Endothelial cell of umbilical vein (primary cell): ENCODE data around the gene GRIA4. TPM values are rescaled to one million over a fixed set of nuclear protein-coding genes. Genes with fewer than 3 reads are reported as not detected.

Source experiments
- BruUV-seq: library from RNA; stranded (reverse); fragments of 400-500 nt; replicated peaks from 2 replicates; lab custom pipeline; 2021; lab: Mats Ljungman, UMichigan
- CTCF ChIA-PET: fragments of 300-600, 350-600 bp; sonication (Branson Sonifier 250); formaldehyde crosslinking; loops from one replicate; lab custom pipeline; 2021; ENCODE audit warnings: antibody characterized with exemption, inconsistent platforms; lab: Charles Lee
- POLR2A ChIA-PET: fragments of 300-600, 350-600 bp; sonication (Branson Sonifier 250); formaldehyde crosslinking; loops from one replicate; lab custom pipeline; 2021; ENCODE audit warnings: antibody characterized with exemption, inconsistent platforms; lab: Charles Lee
- DNase-seq: peaks from one replicate; pipeline ENCODE4 v3.0.0-alpha.2; 2011; ENCODE audit warnings: low read depth, low spot score
- FAIRE-seq: peaks from 2 replicates; lab custom pipeline; 2011; peaks lifted over from hg19 to GRCh38; lab: Jason Lieb, UNC
- H2AFZ ChIP-seq: 2 replicates; pipeline ENCODE4 v1.6.0; 2012; ENCODE audit warnings: low read depth, low read length, control low read depth, inconsistent platforms
- H3K27ac ChIP-seq: 2 replicates; pipeline ENCODE4 v1.5.1; 2011; ENCODE audit warnings: low read depth, mild to moderate bottlenecking, control low read depth, low read length, moderate library complexity; ENCODE audit not compliant: insufficient read depth
- H3K27me3 ChIP-seq, 2 experiments: 2 replicates each; pipeline versions ENCODE4 v1.6.0 to v1.6.1; 2011; ENCODE audit warnings: low read length in 2 of 2, mixed read lengths in 1 of 2; ENCODE audit not compliant: control insufficient read depth in 2 of 2, insufficient read depth in 2 of 2
- H3K36me3 ChIP-seq, 2 experiments: 2 replicates in 1 of 2; 3 replicates in 1 of 2; pipeline ENCODE4 v1.5.1; 2011; ENCODE audit warnings: low read length in 2 of 2, mild to moderate bottlenecking in 1 of 2, moderate library complexity in 1 of 2; ENCODE audit not compliant: control insufficient read depth in 2 of 2, insufficient read depth in 2 of 2; ENCODE audit errors: extremely low read depth in 1 of 2
- H3K4me1 ChIP-seq: 3 replicates; pipeline ENCODE4 v1.5.1; 2011; ENCODE audit warnings: mild to moderate bottlenecking, low read length; ENCODE audit not compliant: control insufficient read depth, insufficient read depth; ENCODE audit errors: extremely low read depth
- H3K4me2 ChIP-seq: 2 replicates; pipeline ENCODE4 v1.6.1; 2011; ENCODE audit warnings: low read length, control low read depth, mixed read lengths; ENCODE audit not compliant: insufficient read depth
- H3K4me3 ChIP-seq, 3 experiments: fragments of 200-600 bp in 1 of 3; sonication (generic), shearing (Covaris generic) in 1 of 3; replicated peaks in 1 of 3; 2 replicates each; pipeline ENCODE4 v1.5.1; 2011 to 2016; ENCODE audit warnings: control low read depth in 3 of 3, low read length in 3 of 3, mild to moderate bottlenecking in 2 of 3, inconsistent platforms in 1 of 3, low read depth in 1 of 3, moderate library complexity in 1 of 3; ENCODE audit not compliant: insufficient read depth in 1 of 3
- H3K79me2 ChIP-seq: 2 replicates; pipeline ENCODE4 v1.6.0; 2012; ENCODE audit warnings: low read length, inconsistent platforms; ENCODE audit not compliant: control insufficient read depth, insufficient read depth
- H3K9ac ChIP-seq: replicated peaks from 2 replicates; pipeline ENCODE3; 2011; ENCODE audit warnings: low read length, control low read depth; ENCODE audit not compliant: insufficient read depth; ENCODE audit errors: extremely low read depth
- H3K9me1 ChIP-seq: replicated peaks from 3 replicates; pipeline ENCODE4 v1.6.0; 2011; ENCODE audit warnings: mild to moderate bottlenecking, low read length; ENCODE audit not compliant: control insufficient read depth, insufficient read depth; ENCODE audit errors: extremely low read depth
- H3K9me3 ChIP-seq: replicated peaks from 2 replicates; pipeline ENCODE4 v1.5.1; 2012; ENCODE audit warnings: low read length, inconsistent platforms; ENCODE audit not compliant: control insufficient read depth, insufficient read depth
- H4K20me1 ChIP-seq: replicated peaks from 2 replicates; pipeline ENCODE3; 2011; ENCODE audit warnings: mild to moderate bottlenecking, low read length; ENCODE audit not compliant: control insufficient read depth, insufficient read depth; ENCODE audit errors: extremely low read depth
- FOS ChIP-seq: IDR thresholded peaks from 2 replicates; pipeline ENCODE4 v1.6.1; 2011; ENCODE audit warnings: mild to moderate bottlenecking, low read length, moderate library complexity, borderline replicate concordance; ENCODE audit not compliant: insufficient read depth
- JUN ChIP-seq: IDR thresholded peaks from 2 replicates; pipeline ENCODE4 v1.6.1; 2011; ENCODE audit warnings: borderline replicate concordance, low read depth; ENCODE audit not compliant: insufficient read length, insufficient read depth
- MYC ChIP-seq: IDR thresholded peaks from one replicate; pipeline ENCODE4 v1.6.1; 2011; ENCODE audit warnings: mild to moderate bottlenecking, low read depth, low read length
- POLR2A ChIP-seq: IDR thresholded peaks from 2 replicates; pipeline ENCODE4 v1.6.1; 2012; ENCODE audit warnings: low read depth, mild to moderate bottlenecking, control low read depth, low read length
- POLR2AphosphoS5 ChIP-seq: IDR thresholded peaks from 2 replicates; pipeline ENCODE4 v1.6.1; 2012; ENCODE audit warnings: low read depth, mild to moderate bottlenecking, control low read depth, low read length, moderate library complexity; ENCODE audit not compliant: insufficient read depth
- dilution Hi-C: fragments of 300-500 bp; cut with MboI; formaldehyde crosslinking; loops from one replicate; pipeline ENCODE4 v1.15.0; 2019; ENCODE audit warnings: low sequenced_read_pairs; ENCODE audit not compliant: extremely low pct_ligation_motif_present
- intact Hi-C: fragments of 100-400 bp; cut with micrococcal nuclease; formaldehyde crosslinking; loops from one replicate; pipeline ENCODE4 v1.10.0; 2022
- polyA plus RNA-seq, 4 experiments: library from polyadenylated mRNA; depleted of rRNA in 3 of 4; stranded (reverse) in 3 of 4; unstranded in 1 of 4; fragments of >200 nt; gene quantifications; 2 replicates each; pipeline versions ENCODE4 v1.2.1 to v1.2.3, GENCODE V29; 2011 to 2012; ENCODE audit warnings: missing spikeins in 1 of 4
- total RNA-seq: library from RNA; stranded (reverse); gene quantifications from 2 replicates; pipeline ENCODE4 v1.2.3, GENCODE V29; 2021
- TF ChIP-seq, protein P1 (sequence below): IDR thresholded peaks from 2 replicates; pipeline ENCODE4 v1.6.1; 2011; ENCODE audit not compliant: insufficient read depth, insufficient read length

The GRIA4 gene
- total and polyA plus RNA-seq, 2 donors (not counting 3 experiments of a cell fraction or from before 2014, with no cell fraction given): not detected

DNA sequence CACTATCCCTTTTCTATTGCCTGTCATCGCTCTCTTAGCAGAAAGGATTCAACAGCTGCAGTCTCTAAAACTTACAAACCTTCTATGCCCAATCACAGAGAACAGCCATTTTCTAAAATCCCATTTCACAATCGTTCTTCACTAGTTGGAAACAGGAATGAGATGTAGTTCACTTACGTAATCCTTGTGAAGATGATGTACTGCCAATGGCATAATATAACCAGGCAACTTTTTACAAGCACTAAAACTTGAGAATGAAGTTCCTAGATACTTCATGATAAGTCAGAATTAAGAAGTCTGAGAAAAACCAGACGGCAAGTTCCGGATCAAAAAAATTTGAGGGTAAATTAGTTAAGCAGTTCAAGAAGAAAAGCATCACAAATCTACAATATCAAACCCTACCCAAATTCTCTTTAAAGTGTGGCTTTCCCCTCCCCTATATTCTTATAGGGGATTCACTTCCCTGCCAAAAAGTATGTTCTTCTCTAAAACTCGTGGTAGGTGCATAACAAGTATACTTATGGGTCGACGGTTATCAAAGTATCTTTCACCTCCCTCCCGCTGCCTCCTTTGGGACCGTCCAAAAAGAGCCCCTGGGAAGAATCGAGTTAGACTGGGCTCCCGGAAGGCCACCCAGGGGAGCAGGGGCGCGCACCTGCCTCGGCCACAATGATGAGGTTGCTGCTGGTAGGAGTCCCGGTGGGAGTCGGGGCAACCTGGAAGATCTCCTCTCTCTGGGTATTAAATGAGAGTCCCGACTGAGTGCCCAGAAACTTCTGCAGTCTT lies 411.5 kb downstream of the GRIA4 start:
- POLR2A ChIA-PET: no interaction called here
- H3K36me3 ChIP-seq: no peaks in the 10 kb centered on the region
- intact Hi-C loops (loop anchor here (10.0 kb wide), 1 partner anchor 977 kb away; the partner anchor contains the start of gene CARD16), dilution Hi-C loops (no loop called here)
- peak overlapping the region; percentile 57 for H3K27ac ChIP-seq
- H3K4me1 ChIP-seq: peaks cover 17% of the 10 kb centered on the region
- CTCF ChIA-PET: no interaction called here
- TF ChIP-seq, protein P1, sequence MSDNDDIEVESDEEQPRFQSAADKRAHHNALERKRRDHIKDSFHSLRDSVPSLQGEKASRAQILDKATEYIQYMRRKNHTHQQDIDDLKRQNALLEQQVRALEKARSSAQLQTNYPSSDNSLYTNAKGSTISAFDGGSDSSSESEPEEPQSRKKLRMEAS: no peak
- DNase-seq (no peak), FAIRE-seq (no peak)
- no peaks in the 10 kb centered on the region for H4K20me1 ChIP-seq
- H3K9ac ChIP-seq: peak overlapping the region; percentile 80
- H3K9me3 ChIP-seq: no peaks in the 10 kb centered on the region
- H3K27me3 ChIP-seq: no peaks in the 10 kb centered on the region
- peaks cover 36% of the 10 kb centered on the region for H3K79me2 ChIP-seq
- BruUV-seq: TSS peak; percentile 41
- H3K4me2 ChIP-seq: peak overlapping the region; percentile 96
- H3K4me3 ChIP-seq: peak overlapping the region; percentile 59 to 97 (median 87)
- H2AFZ ChIP-seq: peak overlapping the region; percentile 91
- no peaks in the 10 kb centered on the region for H3K9me1 ChIP-seq

DNA sequence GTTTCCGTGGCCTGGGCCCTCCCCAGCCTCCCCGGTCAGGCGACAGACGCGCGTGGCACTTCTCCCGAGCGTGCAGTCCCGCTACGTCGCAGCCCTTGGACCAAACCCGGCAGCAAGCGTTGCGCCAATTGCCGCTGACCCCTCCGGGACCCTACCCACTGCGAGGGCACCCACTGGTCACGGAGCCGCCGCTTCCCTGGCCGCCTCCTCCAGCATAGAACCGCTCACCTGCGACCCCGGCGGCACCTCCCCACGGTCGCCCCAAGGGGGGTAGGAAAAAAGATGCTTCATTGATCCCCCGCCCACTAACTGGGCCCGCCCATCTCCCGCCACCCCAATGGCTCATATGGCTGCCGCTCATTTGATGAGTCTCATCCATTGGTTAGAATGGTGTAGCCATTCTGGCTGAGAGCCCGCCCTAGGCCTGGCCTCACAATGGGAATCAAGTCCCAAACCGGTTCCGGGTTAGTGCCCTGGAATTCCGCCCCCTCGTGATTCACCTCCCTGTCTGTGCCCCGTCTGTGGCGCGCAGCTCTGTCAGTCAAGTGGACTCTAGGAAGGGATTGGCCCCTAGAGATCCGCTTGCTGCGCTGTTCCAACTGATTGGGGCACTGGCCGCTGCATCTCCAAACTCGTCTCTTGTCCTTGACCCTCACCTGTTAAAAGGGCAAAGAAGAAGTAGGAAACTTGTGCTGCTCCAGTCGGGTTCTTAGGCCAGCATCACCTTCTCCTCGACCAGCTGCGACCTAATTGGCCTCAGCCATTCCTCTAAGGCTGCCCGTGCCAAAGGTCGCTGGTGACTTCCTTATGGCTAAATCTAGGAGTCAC lies 412.3 kb downstream of the GRIA4 start, which contains the start of gene MSANTD4:
Gene MSANTD4, minus strand, starts transcription at position 274 of the 828 bp plus-strand sequence. CDS start 11,323 bp downstream, outside the sequence.
- POLR2A ChIA-PET: no interaction called here
- H3K4me2 ChIP-seq: peak within 1 kb of the TSS; percentile 96
- no peaks in the 10 kb centered on the region for H3K27me3 ChIP-seq
- DNase-seq: peak; percentile 99
- intact Hi-C loops: loop anchor here (1.0 to 10.0 kb wide), 5 partner anchors 9 to 977 kb away; partner anchors contain the start of genes AASDHPPT, CARD16 and KBTBD3
- BruUV-seq: no TSS peak
- H3K79me2 ChIP-seq: peaks cover 31% of the 10 kb centered on the region
- no peaks in the 10 kb centered on the region for H3K9me1 ChIP-seq
- H3K27ac ChIP-seq: peak within 1 kb of the TSS; percentile 63
- peak within 1 kb of the TSS; percentile 59 to 97 (median 87) for H3K4me3 ChIP-seq
- H4K20me1 ChIP-seq: no peaks in the 10 kb centered on the region
- TF ChIP-seq FOS: peak; percentile 68
- TF ChIP-seq MYC: no peak
- TF ChIP-seq JUN: peak; percentile 40
- peak; percentile 78 for TF ChIP-seq POLR2A
- TF ChIP-seq POLR2AphosphoS5: peak; percentile 54
- H3K9me3 ChIP-seq: no peaks in the 10 kb centered on the region
- peak within 1 kb of the TSS; percentile 96 for H2AFZ ChIP-seq
- H3K9ac ChIP-seq: peak within 1 kb of the TSS; percentile 80
- H3K36me3 ChIP-seq: no peaks in the 10 kb centered on the region
- peaks cover 17% of the 10 kb centered on the region for H3K4me1 ChIP-seq
- dilution Hi-C loops: no loop called here
- CTCF ChIA-PET: no interaction called here
- FAIRE-seq: peak; percentile 98
